Skeletal muscle satellite cell (primary cell): ENCODE data around the gene MKRN2OS.
"Not testable (repeated sequence)": the region's sequence is repeated elsewhere in the genome, so short reads cannot be mapped to it uniquely, and the experiment has no call there.

Experiments used
- H3K27me3 ChIP-seq: 2 replicates; pipeline ENCODE4 v1.7.0; 2013; ENCODE audit warnings: low read length; ENCODE audit not compliant: control insufficient read depth, insufficient read depth
- H3K36me3 ChIP-seq: 2 replicates; pipeline ENCODE4 v1.7.0; 2013; ENCODE audit warnings: mild to moderate bottlenecking, control low read depth, low read length; ENCODE audit not compliant: insufficient read depth
- H3K4me1 ChIP-seq: 2 replicates; pipeline ENCODE4 v1.7.0; 2013; ENCODE audit warnings: low read length; ENCODE audit not compliant: control insufficient read depth, insufficient read depth
- H3K4me2 ChIP-seq: 2 replicates; pipeline ENCODE4 v1.7.0; 2013; ENCODE audit warnings: mild to moderate bottlenecking, low read length
- H3K4me3 ChIP-seq: 2 replicates; pipeline ENCODE4 v1.7.0; 2013; ENCODE audit warnings: low read length
- H3K9ac ChIP-seq: 2 replicates; pipeline ENCODE4 v1.7.0; 2013; ENCODE audit warnings: mild to moderate bottlenecking, low read depth, low read length, moderate library complexity
- H3K9me3 ChIP-seq: replicated peaks from 2 replicates; pipeline ENCODE4 v1.7.0; 2013; ENCODE audit warnings: mild to moderate bottlenecking, control low read depth, low read length

Gene MKRN2OS

GRCh38 chr3:12543497-12543896 is 1.8 kb downstream of the MKRN2OS start:
- not testable (repeated sequence) for H3K4me2 ChIP-seq, H3K27me3 ChIP-seq, H3K4me3 ChIP-seq, H3K9ac ChIP-seq, H3K36me3 ChIP-seq, H3K9me3 ChIP-seq, H3K4me1 ChIP-seq

- no peaks in the 10 kb centered on the region for H3K27me3 ChIP-seq
- H3K4me1 ChIP-seq = no peaks in the 10 kb centered on the region
- peaks cover 7% of the 10 kb centered on the region for H3K36me3 ChIP-seq
- H3K9me3 ChIP-seq = no peaks in the 10 kb centered on the region
- H3K9ac ChIP-seq = no peak overlapping the region
- no peak overlapping the region for H3K4me3 ChIP-seq
- no peak overlapping the region for H3K4me2 ChIP-seq
Observed at GRCh38 chr3:12541625-12542024, 3.7 kb downstream of the MKRN2OS start.

GRCh38 chr3:12536423-12536822 is 8.9 kb downstream of the MKRN2OS start:
- no peak overlapping the region for H3K4me3 ChIP-seq
- H3K27me3 ChIP-seq = no peaks in the 10 kb centered on the region
- H3K9me3 ChIP-seq = no peaks in the 10 kb centered on the region
- no peak overlapping the region for H3K9ac ChIP-seq
- H3K4me2 ChIP-seq = no peak overlapping the region
- peaks cover 14% of the 10 kb centered on the region for H3K36me3 ChIP-seq
- no peaks in the 10 kb centered on the region for H3K4me1 ChIP-seq

- Histone ChIP-seq H3K27me3 (no peaks in the 10 kb centered on the region), H3K4me3 (no peak overlapping the region), H3K36me3 (peaks cover 10% of the 10 kb centered on the region), H3K9ac (no peak overlapping the region), H3K4me1 (no peaks in the 10 kb centered on the region), H3K4me2 (no peak overlapping the region), H3K9me3 (no peaks in the 10 kb centered on the region)
Observed at GRCh38 chr3:12532182-12532581, 13.1 kb downstream of the MKRN2OS start.

- Histone ChIP-seq H3K36me3 (peaks cover 5% of the 10 kb centered on the region), H3K4me1 (no peaks in the 10 kb centered on the region), H3K9ac (no peak overlapping the region), H3K9me3 (no peaks in the 10 kb centered on the region), H3K27me3 (no peaks in the 10 kb centered on the region), H3K4me3 (no peak overlapping the region), H3K4me2 (no peak overlapping the region)
Observed at GRCh38 chr3:12527757-12528143, 17.5 kb downstream of the MKRN2OS start.

- Histone ChIP-seq H3K4me3 (no peak overlapping the region), H3K9ac (no peak overlapping the region), H3K4me1 (no peaks in the 10 kb centered on the region), H3K36me3 (peaks cover 12% of the 10 kb centered on the region), H3K27me3 (no peaks in the 10 kb centered on the region), H3K4me2 (no peak overlapping the region), H3K9me3 (no peaks in the 10 kb centered on the region)
Observed at GRCh38 chr3:12522721-12523120, 22.6 kb downstream of the MKRN2OS start.

- Histone ChIP-seq H3K27me3 (no peaks in the 10 kb centered on the region), H3K4me3 (no peak overlapping the region), H3K4me1 (no peaks in the 10 kb centered on the region), H3K9ac (no peak overlapping the region), H3K4me2 (no peak overlapping the region), H3K36me3 (peaks cover 12% of the 10 kb centered on the region), H3K9me3 (no peaks in the 10 kb centered on the region)
Observed at GRCh38 chr3:12521010-12521409, 24.3 kb downstream of the MKRN2OS start.

GRCh38 chr3:12518261-12519028 is 26.9 kb downstream of the MKRN2OS start:
- no peaks in the 10 kb centered on the region for H3K9me3 ChIP-seq
- no peak overlapping the region for H3K9ac ChIP-seq
- no peak overlapping the region for H3K4me3 ChIP-seq
- peaks cover 12% of the 10 kb centered on the region for H3K36me3 ChIP-seq
- H3K27me3 ChIP-seq = no peaks in the 10 kb centered on the region
- no peaks in the 10 kb centered on the region for H3K4me1 ChIP-seq
- no peak overlapping the region for H3K4me2 ChIP-seq

- H3K4me3 ChIP-seq = no peak overlapping the region
- no peaks in the 10 kb centered on the region for H3K4me1 ChIP-seq
- no peak overlapping the region for H3K4me2 ChIP-seq
- no peaks in the 10 kb centered on the region for H3K27me3 ChIP-seq
- no peaks in the 10 kb centered on the region for H3K9me3 ChIP-seq
- H3K36me3 ChIP-seq = peaks cover 8% of the 10 kb centered on the region
- H3K9ac ChIP-seq = no peak overlapping the region
Observed at GRCh38 chr3:12516873-12517272, 28.4 kb downstream of the MKRN2OS start.

- Histone ChIP-seq H3K9me3 (no peaks in the 10 kb centered on the region), H3K4me3 (no peak overlapping the region), H3K27me3 (no peaks in the 10 kb centered on the region), H3K4me2 (no peak overlapping the region), H3K9ac (no peak overlapping the region), H3K4me1 (no peaks in the 10 kb centered on the region), H3K36me3 (no peaks in the 10 kb centered on the region)
Observed at GRCh38 chr3:12515631-12516030, 29.7 kb downstream of the MKRN2OS start.

GRCh38 chr3:12513694-12514446 is 31.4 kb downstream of the MKRN2OS start:
- no peak overlapping the region for H3K4me3 ChIP-seq
- H3K4me1 ChIP-seq = peaks cover 9% of the 10 kb centered on the region
- no peaks in the 10 kb centered on the region for H3K9me3 ChIP-seq
- H3K9ac ChIP-seq = no peak overlapping the region
- H3K27me3 ChIP-seq = no peaks in the 10 kb centered on the region
- no peak overlapping the region for H3K4me2 ChIP-seq
- H3K36me3 ChIP-seq = peaks cover 6% of the 10 kb centered on the region
